ENCODE measurements around the gene IKZF1. TPM values are rescaled to one million over a fixed set of nuclear protein-coding genes. Genes with fewer than 3 reads are reported as not detected.

The IKZF1 gene
- total RNA-seq, 1 donor from 2014 or later = 8.5 TPM

- Mint-ChIP-seq H3K36me3 (ENCODE audit: low read depth) (no peaks in the 10 kb centered on the region), H3K9me3 (peaks cover 2% of the 10 kb centered on the region), H3K27me3 (ENCODE audit: low read depth) (no peaks in the 10 kb centered on the region), H3K4me3 (no peak overlapping the region), H3K4me1 (peaks cover 18% of the 10 kb centered on the region), H3K27ac (ENCODE audit: unreplicated experiment) (no peak overlapping the region)
- no peak for TF ChIP-seq CTCF (conservative IDR thresholded peaks at IDR 0.05)
- DNase-seq (ENCODE audit: low read depth, low spot score) = no peak
These were observed 25.3 kb downstream of the IKZF1 start for GRCh38 chr7:50329775-50330174.

GRCh38 chr7:50330254-50330653 is 25.7 kb downstream of the IKZF1 start:
- no peaks in the 10 kb centered on the region for H3K27me3 Mint-ChIP-seq (ENCODE audit: low read depth)
- H3K36me3 Mint-ChIP-seq (ENCODE audit: low read depth) = no peaks in the 10 kb centered on the region
- TF ChIP-seq CTCF (conservative IDR thresholded peaks at IDR 0.05) = no peak
- peaks cover 2% of the 10 kb centered on the region for H3K9me3 Mint-ChIP-seq
- H3K27ac Mint-ChIP-seq (ENCODE audit: unreplicated experiment) = no peak overlapping the region
- H3K4me3 Mint-ChIP-seq = no peak overlapping the region
- DNase-seq (ENCODE audit: low read depth, low spot score) = no peak
- peaks cover 18% of the 10 kb centered on the region for H3K4me1 Mint-ChIP-seq

- Mint-ChIP-seq H3K36me3 (ENCODE audit: low read depth) (no peaks in the 10 kb centered on the region), H3K9me3 (peaks cover 2% of the 10 kb centered on the region), H3K4me3 (no peak overlapping the region), H3K4me1 (peaks cover 18% of the 10 kb centered on the region), H3K27ac (ENCODE audit: unreplicated experiment) (no peak overlapping the region), H3K27me3 (ENCODE audit: low read depth) (no peaks in the 10 kb centered on the region)
- no peak for DNase-seq (ENCODE audit: low read depth, low spot score)
- no peak for TF ChIP-seq CTCF (conservative IDR thresholded peaks at IDR 0.05)
These were observed 26.2 kb downstream of the IKZF1 start for GRCh38 chr7:50330696-50331095.

- TF ChIP-seq CTCF (conservative IDR thresholded peaks at IDR 0.05) = no peak
- Mint-ChIP-seq H3K4me3 (no peak overlapping the region), H3K9me3 (peaks cover 2% of the 10 kb centered on the region), H3K4me1 (peaks cover 18% of the 10 kb centered on the region), H3K27me3 (ENCODE audit: low read depth) (no peaks in the 10 kb centered on the region), H3K27ac (ENCODE audit: unreplicated experiment) (peak overlapping the region; percentile 4), H3K36me3 (ENCODE audit: low read depth) (no peaks in the 10 kb centered on the region)
- DNase-seq (ENCODE audit: low read depth, low spot score) = no peak
These were observed 27.2 kb downstream of the IKZF1 start for GRCh38 chr7:50331564-50332208.

- DNase-seq (ENCODE audit: low read depth, low spot score) = no peak
- no peak for TF ChIP-seq CTCF (conservative IDR thresholded peaks at IDR 0.05)
- H3K36me3 Mint-ChIP-seq (ENCODE audit: low read depth) = no peaks in the 10 kb centered on the region
- H3K27ac Mint-ChIP-seq (ENCODE audit: unreplicated experiment) = no peak overlapping the region
- H3K4me3 Mint-ChIP-seq = no peak overlapping the region
- no peaks in the 10 kb centered on the region for H3K27me3 Mint-ChIP-seq (ENCODE audit: low read depth)
- H3K9me3 Mint-ChIP-seq = no peaks in the 10 kb centered on the region
- H3K4me1 Mint-ChIP-seq = peaks cover 18% of the 10 kb centered on the region
These were observed 28.0 kb downstream of the IKZF1 start for GRCh38 chr7:50332241-50333165.
